ENCODE results near the gene PTPRK. TPM values are rescaled to one million over a fixed set of nuclear protein-coding genes. Genes with fewer than 3 reads are reported as not detected.
A peak's percentile ranks its signal among the peaks of the same experiment; 100 is the strongest.

The PTPRK gene
- total and polyA plus RNA-seq, 2 experiments from 2014 or later = 26.9 to 56.4 TPM

DNA sequence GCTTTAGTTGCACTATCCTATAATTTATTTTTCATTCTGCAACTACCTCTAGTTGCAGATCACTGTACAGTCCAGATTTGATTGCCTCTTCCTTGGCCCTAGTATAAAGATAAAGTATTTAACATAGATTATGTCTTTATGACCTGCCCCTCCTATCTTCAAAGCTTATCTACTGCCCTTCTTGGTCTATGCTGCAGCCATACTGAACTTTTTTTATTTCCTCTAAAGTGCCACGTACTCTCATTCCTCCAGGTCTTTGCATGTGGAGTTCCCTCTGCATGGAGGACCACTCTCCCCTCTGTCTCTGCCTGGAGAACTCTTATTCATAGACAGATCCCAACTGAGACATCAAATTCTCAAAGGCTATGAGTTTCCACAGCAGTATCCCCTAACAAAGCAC lies 168.0 kb downstream of the PTPRK start (continued):
- TF ChIP-seq, protein P1, sequence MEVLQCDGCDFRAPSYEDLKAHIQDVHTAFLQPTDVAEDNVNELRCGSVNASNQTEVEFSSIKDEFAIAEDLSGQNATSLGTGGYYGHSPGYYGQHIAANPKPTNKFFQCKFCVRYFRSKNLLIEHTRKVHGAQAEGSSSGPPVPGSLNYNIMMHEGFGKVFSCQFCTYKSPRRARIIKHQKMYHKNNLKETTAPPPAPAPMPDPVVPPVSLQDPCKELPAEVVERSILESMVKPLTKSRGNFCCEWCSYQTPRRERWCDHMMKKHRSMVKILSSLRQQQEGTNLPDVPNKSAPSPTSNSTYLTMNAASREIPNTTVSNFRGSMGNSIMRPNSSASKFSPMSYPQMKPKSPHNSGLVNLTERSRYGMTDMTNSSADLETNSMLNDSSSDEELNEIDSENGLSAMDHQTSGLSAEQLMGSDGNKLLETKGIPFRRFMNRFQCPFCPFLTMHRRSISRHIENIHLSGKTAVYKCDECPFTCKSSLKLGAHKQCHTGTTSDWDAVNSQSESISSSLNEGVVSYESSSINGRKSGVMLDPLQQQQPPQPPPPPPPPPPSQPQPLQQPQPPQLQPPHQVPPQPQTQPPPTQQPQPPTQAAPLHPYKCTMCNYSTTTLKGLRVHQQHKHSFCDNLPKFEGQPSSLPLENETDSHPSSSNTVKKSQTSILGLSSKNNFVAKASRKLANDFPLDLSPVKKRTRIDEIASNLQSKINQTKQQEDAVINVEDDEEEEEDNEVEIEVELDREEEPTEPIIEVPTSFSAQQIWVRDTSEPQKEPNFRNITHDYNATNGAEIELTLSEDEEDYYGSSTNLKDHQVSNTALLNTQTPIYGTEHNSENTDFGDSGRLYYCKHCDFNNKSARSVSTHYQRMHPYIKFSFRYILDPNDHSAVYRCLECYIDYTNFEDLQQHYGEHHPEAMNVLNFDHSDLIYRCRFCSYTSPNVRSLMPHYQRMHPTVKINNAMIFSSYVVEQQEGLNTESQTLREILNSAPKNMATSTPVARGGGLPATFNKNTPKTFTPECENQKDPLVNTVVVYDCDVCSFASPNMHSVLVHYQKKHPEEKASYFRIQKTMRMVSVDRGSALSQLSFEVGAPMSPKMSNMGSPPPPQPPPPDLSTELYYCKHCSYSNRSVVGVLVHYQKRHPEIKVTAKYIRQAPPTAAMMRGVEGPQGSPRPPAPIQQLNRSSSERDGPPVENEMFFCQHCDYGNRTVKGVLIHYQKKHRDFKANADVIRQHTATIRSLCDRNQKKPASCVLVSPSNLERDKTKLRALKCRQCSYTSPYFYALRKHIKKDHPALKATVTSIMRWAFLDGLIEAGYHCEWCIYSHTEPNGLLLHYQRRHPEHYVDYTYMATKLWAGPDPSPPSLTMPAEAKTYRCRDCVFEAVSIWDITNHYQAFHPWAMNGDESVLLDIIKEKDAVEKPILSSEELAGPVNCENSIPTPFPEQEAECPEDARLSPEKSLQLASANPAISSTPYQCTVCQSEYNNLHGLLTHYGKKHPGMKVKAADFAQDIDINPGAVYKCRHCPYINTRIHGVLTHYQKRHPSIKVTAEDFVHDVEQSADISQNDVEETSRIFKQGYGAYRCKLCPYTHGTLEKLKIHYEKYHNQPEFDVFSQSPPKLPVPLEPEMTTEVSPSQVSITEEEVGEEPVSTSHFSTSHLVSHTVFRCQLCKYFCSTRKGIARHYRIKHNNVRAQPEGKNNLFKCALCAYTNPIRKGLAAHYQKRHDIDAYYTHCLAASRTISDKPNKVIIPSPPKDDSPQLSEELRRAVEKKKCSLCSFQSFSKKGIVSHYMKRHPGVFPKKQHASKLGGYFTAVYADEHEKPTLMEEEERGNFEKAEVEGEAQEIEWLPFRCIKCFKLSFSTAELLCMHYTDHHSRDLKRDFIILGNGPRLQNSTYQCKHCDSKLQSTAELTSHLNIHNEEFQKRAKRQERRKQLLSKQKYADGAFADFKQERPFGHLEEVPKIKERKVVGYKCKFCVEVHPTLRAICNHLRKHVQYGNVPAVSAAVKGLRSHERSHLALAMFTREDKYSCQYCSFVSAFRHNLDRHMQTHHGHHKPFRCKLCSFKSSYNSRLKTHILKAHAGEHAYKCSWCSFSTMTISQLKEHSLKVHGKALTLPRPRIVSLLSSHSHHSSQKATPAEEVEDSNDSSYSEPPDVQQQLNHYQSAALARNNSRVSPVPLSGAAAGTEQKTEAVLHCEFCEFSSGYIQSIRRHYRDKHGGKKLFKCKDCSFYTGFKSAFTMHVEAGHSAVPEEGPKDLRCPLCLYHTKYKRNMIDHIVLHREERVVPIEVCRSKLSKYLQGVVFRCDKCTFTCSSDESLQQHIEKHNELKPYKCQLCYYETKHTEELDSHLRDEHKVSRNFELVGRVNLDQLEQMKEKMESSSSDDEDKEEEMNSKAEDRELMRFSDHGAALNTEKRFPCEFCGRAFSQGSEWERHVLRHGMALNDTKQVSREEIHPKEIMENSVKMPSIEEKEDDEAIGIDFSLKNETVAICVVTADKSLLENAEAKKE (CRISPR knock-in tag; IDR thresholded peaks at IDR 0.05) = no peak
- TF ChIP-seq, protein P2, sequence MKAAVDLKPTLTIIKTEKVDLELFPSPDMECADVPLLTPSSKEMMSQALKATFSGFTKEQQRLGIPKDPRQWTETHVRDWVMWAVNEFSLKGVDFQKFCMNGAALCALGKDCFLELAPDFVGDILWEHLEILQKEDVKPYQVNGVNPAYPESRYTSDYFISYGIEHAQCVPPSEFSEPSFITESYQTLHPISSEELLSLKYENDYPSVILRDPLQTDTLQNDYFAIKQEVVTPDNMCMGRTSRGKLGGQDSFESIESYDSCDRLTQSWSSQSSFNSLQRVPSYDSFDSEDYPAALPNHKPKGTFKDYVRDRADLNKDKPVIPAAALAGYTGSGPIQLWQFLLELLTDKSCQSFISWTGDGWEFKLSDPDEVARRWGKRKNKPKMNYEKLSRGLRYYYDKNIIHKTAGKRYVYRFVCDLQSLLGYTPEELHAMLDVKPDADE (IDR thresholded peaks at IDR 0.05) = no peak
- TF ChIP-seq, protein P3, sequence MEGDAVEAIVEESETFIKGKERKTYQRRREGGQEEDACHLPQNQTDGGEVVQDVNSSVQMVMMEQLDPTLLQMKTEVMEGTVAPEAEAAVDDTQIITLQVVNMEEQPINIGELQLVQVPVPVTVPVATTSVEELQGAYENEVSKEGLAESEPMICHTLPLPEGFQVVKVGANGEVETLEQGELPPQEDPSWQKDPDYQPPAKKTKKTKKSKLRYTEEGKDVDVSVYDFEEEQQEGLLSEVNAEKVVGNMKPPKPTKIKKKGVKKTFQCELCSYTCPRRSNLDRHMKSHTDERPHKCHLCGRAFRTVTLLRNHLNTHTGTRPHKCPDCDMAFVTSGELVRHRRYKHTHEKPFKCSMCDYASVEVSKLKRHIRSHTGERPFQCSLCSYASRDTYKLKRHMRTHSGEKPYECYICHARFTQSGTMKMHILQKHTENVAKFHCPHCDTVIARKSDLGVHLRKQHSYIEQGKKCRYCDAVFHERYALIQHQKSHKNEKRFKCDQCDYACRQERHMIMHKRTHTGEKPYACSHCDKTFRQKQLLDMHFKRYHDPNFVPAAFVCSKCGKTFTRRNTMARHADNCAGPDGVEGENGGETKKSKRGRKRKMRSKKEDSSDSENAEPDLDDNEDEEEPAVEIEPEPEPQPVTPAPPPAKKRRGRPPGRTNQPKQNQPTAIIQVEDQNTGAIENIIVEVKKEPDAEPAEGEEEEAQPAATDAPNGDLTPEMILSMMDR (conservative IDR thresholded peaks at IDR 0.05; ENCODE audit: low read depth in 2 of 2) = no peak
- TF ChIP-seq EZH2 (IDR thresholded peaks at IDR 0.05; ENCODE audit: low read depth, unreplicated experiment) (no peak), CREB1 (CRISPR knock-in tag; IDR thresholded peaks at IDR 0.05; ENCODE audit: low read depth) (no peak), ZNF331 (CRISPR knock-in tag; IDR thresholded peaks at IDR 0.05; ENCODE audit: low read depth) (no peak)

DNA sequence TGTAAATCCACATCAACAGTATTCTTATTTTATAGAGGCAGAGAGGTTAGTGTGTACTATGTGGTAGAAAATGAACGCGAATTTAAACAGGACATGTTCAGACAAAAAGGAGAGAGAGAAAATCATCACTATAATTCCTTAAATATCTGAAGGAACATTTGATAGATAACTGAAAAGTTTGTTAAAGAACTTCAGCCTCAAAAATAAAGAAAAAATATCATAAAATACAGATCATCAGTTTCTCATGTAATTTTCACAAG lies 169.2 kb downstream of the PTPRK start:
- H3K4me1 ChIP-seq (ENCODE audit: insufficient read depth) = 0 out of 2 replicates have a peak, but pooled peaks cover 11% of the 10 kb centered on the region
- peaks cover 8% of the 10 kb centered on the region for H3K4me1 Mint-ChIP-seq
- no peak overlapping the region; the same call in 1 of the 2 replicates for H3K27ac ChIP-seq (ENCODE audit: low read depth)
- H3K27me3 ChIP-seq (ENCODE audit: insufficient read depth) = no peaks in the 10 kb centered on the region
- no peaks in the 10 kb centered on the region for H3K27me3 Mint-ChIP-seq (ENCODE audit: insufficient read depth, low read depth, poor library complexity)
- H3K4me3 ChIP-seq = no peak overlapping the region
- H3K79me2 ChIP-seq (replicated peaks; ENCODE audit: insufficient read depth) = peaks cover 18% of the 10 kb centered on the region
- TF ChIP-seq NANOG (IDR thresholded peaks at IDR 0.05; ENCODE audit: borderline replicate concordance) (no peak), EZH2 (IDR thresholded peaks at IDR 0.05; ENCODE audit: low read depth, unreplicated experiment) (no peak), EZH2phosphoT487 (IDR thresholded peaks at IDR 0.05; ENCODE audit: unreplicated experiment) (no peak), ZNF114 (CRISPR knock-in tag; IDR thresholded peaks at IDR 0.05) (no peak)
- H3K36me3 ChIP-seq (ENCODE audit: insufficient read depth) = no peaks in the 10 kb centered on the region
- H3K9me3 Mint-ChIP-seq = no peaks in the 10 kb centered on the region
- DNase-seq (ENCODE audit: low spot score) (no peak), ATAC-seq (no peak)
- no peaks in the 10 kb centered on the region for H3K36me3 Mint-ChIP-seq (ENCODE audit: low read depth)
- H3K4me2 ChIP-seq = no peak overlapping the region
- 0 out of 2 replicates have a peak overlapping the region, but pooled peaks have one; percentile 17 for H3K27ac Mint-ChIP-seq
- no peaks in the 10 kb centered on the region for H3K9me2 ChIP-seq (ENCODE audit: insufficient read depth)
- no peaks in the 10 kb centered on the region; the same call in 1 of the 2 replicates for H4K20me1 ChIP-seq (replicated peaks; ENCODE audit: insufficient read depth)
- H3K4me3 Mint-ChIP-seq = no peak overlapping the region
- no peak overlapping the region for H2AFZ ChIP-seq
- no peaks in the 10 kb centered on the region for H3F3A ChIP-seq (replicated peaks; ENCODE audit: low read depth)
